OCI-LY7 (cell line): Measurements from ENCODE around the gene NIM1K. TPM values are rescaled to one million over a fixed set of nuclear protein-coding genes. Genes with fewer than 3 reads are reported as not detected.
"Not testable (repeated sequence)": the region's sequence is repeated elsewhere in the genome, so short reads cannot be mapped to it uniquely, and the experiment has no call there.

ENCODE experiments used
- BruUV-seq: library from RNA; stranded (reverse); fragments of 400-500 nt; replicated peaks from 2 replicates; lab custom pipeline; 2021; lab: Mats Ljungman, UMichigan
- CTCF ChIA-PET: fragments of 300-600 bp; sonication (Branson Sonifier 250); formaldehyde crosslinking; loops from one replicate; lab custom pipeline; 2022; ENCODE audit warnings: antibody characterized with exemption; ENCODE audit not compliant: unreplicated experiment; lab: Charles Lee
- POLR2A ChIA-PET: fragments of 300-600 bp; sonication (Branson Sonifier 250); formaldehyde crosslinking; loops from one replicate; lab custom pipeline; 2022; ENCODE audit warnings: antibody characterized with exemption; lab: Charles Lee
- DNase-seq: peaks from one replicate; pipeline ENCODE4 v3.0.0-alpha.2; 2015; ENCODE audit warnings: low spot score
- H2AFZ ChIP-seq: fragments of 200-600 bp; sonication (generic), shearing (Covaris generic); 2 replicates; pipeline ENCODE4 v1.6.1; 2014; ENCODE audit warnings: mild to moderate bottlenecking, antibody characterized with exemption, low read length, moderate library complexity
- H3K27ac ChIP-seq: fragments of 200-600 bp; sonication (generic); 2 replicates; pipeline ENCODE4 v1.5.1; 2014; ENCODE audit warnings: mixed run types, low read depth, mild to moderate bottlenecking, moderate library complexity, low read length, inconsistent platforms; ENCODE audit not compliant: poor library complexity, severe bottlenecking
- H3K36me3 ChIP-seq: fragments of 200-600 bp; sonication (generic); 2 replicates; pipeline ENCODE4 v1.6.1; 2014; ENCODE audit warnings: mild to moderate bottlenecking, antibody characterized with exemption, low read length, moderate library complexity, mixed read lengths; ENCODE audit not compliant: insufficient read depth
- H3K4me1 ChIP-seq: fragments of 200-600 bp; sonication (generic); 2 replicates; pipeline ENCODE4 v1.5.1; 2014; ENCODE audit warnings: mild to moderate bottlenecking, low read length; ENCODE audit not compliant: insufficient read depth, poor library complexity, severe bottlenecking
- H3K4me2 ChIP-seq: fragments of 200-600 bp; sonication (generic); 2 replicates; pipeline ENCODE4 v1.6.1; 2014; ENCODE audit warnings: mild to moderate bottlenecking, low read length
- H3K4me3 ChIP-seq: fragments of 200-600 bp; sonication (generic); 2 replicates; pipeline ENCODE4 v1.5.1; 2014; ENCODE audit warnings: mild to moderate bottlenecking, low read depth, low read length; ENCODE audit not compliant: poor library complexity, severe bottlenecking
- H3K79me2 ChIP-seq: fragments of 200-600 bp; sonication (generic); 2 replicates; pipeline ENCODE4 v1.6.1; 2016; ENCODE audit warnings: low read depth, mild to moderate bottlenecking, low read length, moderate library complexity, mixed read lengths; ENCODE audit not compliant: insufficient read depth
- H3K9me2 ChIP-seq: fragments of 200-600 bp; sonication (generic); 2 replicates; pipeline ENCODE4 v1.6.1; 2016; ENCODE audit warnings: mild to moderate bottlenecking, low read length, mixed read lengths; ENCODE audit not compliant: insufficient read depth
- H3K9me3 ChIP-seq: fragments of 200-600 bp; sonication (generic); 2 replicates; pipeline ENCODE4 v1.6.1; 2014; ENCODE audit warnings: mild to moderate bottlenecking, mixed run types, low read length, mixed read lengths
- H4K20me1 ChIP-seq: fragments of 200-600 bp; sonication (generic); 2 replicates; pipeline ENCODE4 v1.6.1; 2014; ENCODE audit warnings: mild to moderate bottlenecking, antibody characterized with exemption, low read length, moderate library complexity, mixed read lengths; ENCODE audit not compliant: insufficient read depth
- CTCF ChIP-seq: fragments of 200-600 bp; sonication (generic); conservative IDR thresholded peaks from 2 replicates; pipeline ENCODE4 v1.5.1; 2014; ENCODE audit warnings: mild to moderate bottlenecking, antibody characterized with exemption, low read length, moderate library complexity, mixed read lengths
- EZH2phosphoT487 ChIP-seq: fragments of 200-600 bp; sonication (generic); IDR thresholded peaks from 2 replicates; pipeline ENCODE4 v1.6.1; 2018; ENCODE audit warnings: low read depth, borderline replicate concordance, mild to moderate bottlenecking, mixed run types, antibody characterized with exemption, low read length, moderate library complexity, mixed read lengths
- intact Hi-C: fragments of 100-400 bp; cut with micrococcal nuclease; formaldehyde crosslinking; loops from one replicate; pipeline ENCODE4 v1.10.0; 2022; ENCODE audit not compliant: unreplicated experiment
- total RNA-seq, 2 experiments: library from RNA; depleted of rRNA in 1 of 2; stranded (reverse); fragments of >200 nt in 1 of 2; shearing (Covaris generic) in 1 of 2; gene quantifications; 2 replicates each; pipeline ENCODE4 v1.2.3, GENCODE V29; 2014 to 2022

Gene NIM1K
- total RNA-seq, 2 experiments from 2014 or later, result 0.41 to 0.68 TPM

DNA sequence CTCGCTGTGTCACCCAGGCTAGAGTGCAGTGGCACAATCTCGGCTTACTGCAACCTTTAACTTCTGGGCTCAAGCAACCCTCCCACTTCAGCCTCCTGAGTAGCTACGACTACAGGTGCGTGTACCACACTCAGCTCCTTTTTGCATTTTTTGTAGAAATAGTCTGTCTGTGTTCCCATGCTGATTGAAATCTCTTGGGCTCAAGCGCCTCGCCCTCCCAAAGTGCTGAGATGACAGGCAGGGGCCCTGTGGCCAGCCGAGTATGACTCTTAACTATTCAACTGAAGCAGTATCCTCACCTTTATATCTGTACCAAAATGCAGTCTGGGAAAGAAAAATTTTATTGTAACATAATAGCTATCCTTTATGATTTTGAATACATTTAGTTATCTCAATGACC, 12.2 kb upstream of the NIM1K start:
- peaks cover 7% of the 10 kb centered on the region for H3K79me2 ChIP-seq
- H3K27ac ChIP-seq, result no peak overlapping the region
- H2AFZ ChIP-seq, result no peak overlapping the region
- H4K20me1 ChIP-seq, result no peaks in the 10 kb centered on the region
- no peak for TF ChIP-seq EZH2phosphoT487
- no peak for TF ChIP-seq CTCF
- intact Hi-C loops, result no loop called here
- H3K36me3 ChIP-seq, result peaks cover 54% of the 10 kb centered on the region
- H3K9me3 ChIP-seq, result no peaks in the 10 kb centered on the region
- H3K4me2 ChIP-seq, result no peak overlapping the region
- ChIA-PET POLR2A (interaction anchor here (0.6 to 1.4 kb wide), 3 partner anchors 25 to 1709 kb away, joined by 3 to 6 read pairs (median 3); no protein-coding TSS in a partner anchor), CTCF (no interaction called here)
- no peaks in the 10 kb centered on the region for H3K4me1 ChIP-seq
- no peak for DNase-seq
- no TSS peak for BruUV-seq
- no peaks in the 10 kb centered on the region for H3K9me2 ChIP-seq
- H3K4me3 ChIP-seq, result no peak overlapping the region

- intact Hi-C loops, result no loop called here
- Histone ChIP-seq H3K4me3 (no peak overlapping the region), H3K4me1 (no peaks in the 10 kb centered on the region), H3K27ac (no peak overlapping the region), H4K20me1 (no peaks in the 10 kb centered on the region), H3K9me2 (no peaks in the 10 kb centered on the region), H2AFZ (no peak overlapping the region), H3K4me2 (no peak overlapping the region), H3K36me3 (peaks cover 28% of the 10 kb centered on the region), H3K79me2 (no peaks in the 10 kb centered on the region), H3K9me3 (no peaks in the 10 kb centered on the region)
- CTCF ChIA-PET, result no interaction called here
- no peak for DNase-seq
- POLR2A ChIA-PET, result interaction anchor here (0.5 to 0.6 kb wide), 2 partner anchors 100 to 1910 kb away, joined by 3 read pairs; no protein-coding TSS in a partner anchor
- TF ChIP-seq EZH2phosphoT487 (no peak), CTCF (no peak)
- BruUV-seq, result no TSS peak
These were observed 9.6 kb upstream of the NIM1K start for GRCh38 chr5:43182421-43182820.

GRCh38 chr5:43183101-43183500, 8.9 kb upstream of the NIM1K start:
- H3K4me1 ChIP-seq, H3K27ac ChIP-seq, H3K4me2 ChIP-seq, H3K9me3 ChIP-seq, H2AFZ ChIP-seq, CTCF ChIA-PET, intact Hi-C loops, H3K79me2 ChIP-seq, BruUV-seq, H3K9me2 ChIP-seq, H4K20me1 ChIP-seq, DNase-seq, H3K4me3 ChIP-seq: not testable (repeated sequence)
- POLR2A ChIA-PET, result interaction anchor here (0.5 kb wide), 1 partner anchor 1910 kb away, joined by 3 read pairs; no protein-coding TSS in a partner anchor
- H3K36me3 ChIP-seq, result peaks cover 22% of the 10 kb centered on the region
